Type B pancreatic cell (in vitro differentiated cells): ENCODE data around the gene ZNF672. TPM values are rescaled to one million over a fixed set of nuclear protein-coding genes. Genes with fewer than 3 reads are reported as not detected.
"Not testable (repeated sequence)": the region's sequence is repeated elsewhere in the genome, so short reads cannot be mapped to it uniquely, and the experiment has no call there.

Experiments
- DNase-seq: peaks from one replicate; pipeline ENCODE4 v3.0.0; 2021; ENCODE audit warnings: mixed read lengths; ENCODE audit not compliant: unreplicated experiment; ENCODE audit errors: extremely low spot score
- H3K27ac Mint-ChIP-seq: 2 replicates; pipeline ENCODE4 v1.8.0; 2021; ENCODE audit warnings: mild to moderate bottlenecking, mixed read lengths
- H3K27me3 Mint-ChIP-seq: 2 replicates; pipeline ENCODE4 v1.8.0; 2021; ENCODE audit warnings: mixed read lengths
- H3K36me3 Mint-ChIP-seq: 2 replicates; pipeline ENCODE4 v1.8.0; 2021; ENCODE audit warnings: mixed read lengths
- H3K4me1 Mint-ChIP-seq: one replicate; pipeline ENCODE4 v1.8.0; 2021; ENCODE audit warnings: mixed read lengths; ENCODE audit not compliant: unreplicated experiment
- H3K4me3 Mint-ChIP-seq: 2 replicates; pipeline ENCODE4 v1.8.0; 2021; ENCODE audit warnings: mild to moderate bottlenecking, mixed read lengths
- H3K9me3 Mint-ChIP-seq: 2 replicates; pipeline ENCODE4 v1.8.0; 2021; ENCODE audit warnings: mixed read lengths
- total RNA-seq: library from RNA; stranded (reverse); gene quantifications from 2 replicates; pipeline ENCODE4 v1.2.1, GENCODE V29; 2021; ENCODE audit warnings: low replicate concordance
- TF ChIP-seq, protein P1 (sequence below): fragments of 200-600 bp; sonication (generic); conservative IDR thresholded peaks from 2 replicates; pipeline ENCODE4 v1.5.0; 2021; ENCODE audit warnings: antibody characterized with exemption, mild to moderate bottlenecking

ZNF672 gene
- total RNA-seq, 1 donor from 2014 or later = 33.0 TPM

DNA sequence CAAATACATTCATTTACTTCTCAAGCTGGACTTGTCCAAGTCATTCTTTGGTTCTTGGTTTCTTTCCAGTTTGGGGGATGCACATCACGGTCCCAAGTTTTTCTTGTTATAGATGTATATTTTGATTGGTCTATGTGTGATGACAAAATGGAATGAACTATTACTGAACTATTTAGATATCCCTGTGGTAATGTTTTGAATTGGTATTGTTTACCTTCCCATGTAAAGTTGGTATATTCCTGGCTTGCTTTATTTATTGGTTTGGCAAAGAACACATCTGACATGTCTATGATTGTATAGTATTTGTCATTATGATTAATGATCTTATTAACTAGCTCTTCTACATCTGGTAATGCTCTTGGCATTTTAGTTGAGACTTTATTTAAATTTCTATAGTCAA, 43.2 kb downstream of the ZNF672 start:
- Mint-ChIP-seq H3K9me3 (no peaks in the 10 kb centered on the region), H3K36me3 (no peaks in the 10 kb centered on the region), H3K27me3 (peaks cover 8% of the 10 kb centered on the region), H3K4me1 (peaks cover 14% of the 10 kb centered on the region), H3K27ac (no peak overlapping the region), H3K4me3 (no peak overlapping the region)
- DNase-seq = no peak
- TF ChIP-seq, protein P1, sequence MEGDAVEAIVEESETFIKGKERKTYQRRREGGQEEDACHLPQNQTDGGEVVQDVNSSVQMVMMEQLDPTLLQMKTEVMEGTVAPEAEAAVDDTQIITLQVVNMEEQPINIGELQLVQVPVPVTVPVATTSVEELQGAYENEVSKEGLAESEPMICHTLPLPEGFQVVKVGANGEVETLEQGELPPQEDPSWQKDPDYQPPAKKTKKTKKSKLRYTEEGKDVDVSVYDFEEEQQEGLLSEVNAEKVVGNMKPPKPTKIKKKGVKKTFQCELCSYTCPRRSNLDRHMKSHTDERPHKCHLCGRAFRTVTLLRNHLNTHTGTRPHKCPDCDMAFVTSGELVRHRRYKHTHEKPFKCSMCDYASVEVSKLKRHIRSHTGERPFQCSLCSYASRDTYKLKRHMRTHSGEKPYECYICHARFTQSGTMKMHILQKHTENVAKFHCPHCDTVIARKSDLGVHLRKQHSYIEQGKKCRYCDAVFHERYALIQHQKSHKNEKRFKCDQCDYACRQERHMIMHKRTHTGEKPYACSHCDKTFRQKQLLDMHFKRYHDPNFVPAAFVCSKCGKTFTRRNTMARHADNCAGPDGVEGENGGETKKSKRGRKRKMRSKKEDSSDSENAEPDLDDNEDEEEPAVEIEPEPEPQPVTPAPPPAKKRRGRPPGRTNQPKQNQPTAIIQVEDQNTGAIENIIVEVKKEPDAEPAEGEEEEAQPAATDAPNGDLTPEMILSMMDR = no peak

DNA sequence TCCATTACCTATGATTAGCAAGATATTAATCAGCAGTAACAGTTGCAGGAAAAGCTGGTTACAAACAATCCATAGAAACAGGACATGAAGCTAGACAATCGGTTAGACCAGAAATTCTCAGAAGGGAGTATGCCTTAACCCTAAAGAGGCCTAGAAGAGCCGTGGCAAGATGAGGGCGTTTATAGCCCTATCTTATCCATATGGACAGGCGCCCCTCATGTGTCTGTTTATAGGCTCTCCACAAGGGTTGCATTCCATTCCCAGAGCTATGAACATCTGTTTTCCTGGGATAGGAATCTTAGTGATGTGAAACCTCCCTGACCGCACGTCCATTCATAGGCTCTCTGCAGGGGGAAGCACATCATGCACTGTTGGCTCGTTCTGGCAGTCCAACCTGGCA, 44.4 kb downstream of the ZNF672 start:
- not testable (repeated sequence) for H3K4me3 Mint-ChIP-seq, H3K9me3 Mint-ChIP-seq

DNA sequence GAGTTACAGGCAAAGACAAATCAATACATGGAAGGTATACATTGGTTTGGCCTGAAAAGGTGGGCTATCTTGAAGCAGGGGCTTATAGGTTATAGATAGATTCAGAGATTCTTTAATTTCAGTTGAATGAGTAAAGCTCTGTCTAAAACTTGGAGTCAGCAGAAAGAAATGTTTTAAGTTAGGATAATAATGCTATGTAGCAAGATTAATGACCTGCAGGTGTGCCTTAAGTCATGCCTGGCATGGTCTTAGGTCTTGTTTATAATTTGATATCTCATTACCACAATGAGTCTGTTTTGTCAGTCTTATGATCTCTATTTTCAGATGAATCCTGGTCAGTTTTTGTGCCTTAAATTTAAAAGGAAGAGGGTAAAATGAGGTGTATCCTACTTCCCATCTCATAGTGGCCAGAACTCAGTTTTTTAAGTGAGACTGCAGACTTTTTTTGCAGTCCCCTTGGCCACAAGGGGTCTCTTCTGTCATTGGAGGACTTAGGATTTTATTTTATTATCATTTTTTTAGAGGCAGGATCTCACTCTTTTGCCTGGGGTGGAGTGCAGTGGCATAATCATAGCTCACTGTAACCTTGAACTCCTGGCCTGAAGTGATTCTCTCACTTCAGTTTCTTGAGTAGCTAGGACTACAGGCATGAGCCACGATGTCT, 46.7 kb downstream of the ZNF672 start:
- no peak overlapping the region for H3K4me3 Mint-ChIP-seq
- no peaks in the 10 kb centered on the region for H3K36me3 Mint-ChIP-seq
- TF ChIP-seq, protein P1 = peak; percentile 35
- H3K27me3 Mint-ChIP-seq = peaks cover 8% of the 10 kb centered on the region
- H3K9me3 Mint-ChIP-seq = no peaks in the 10 kb centered on the region
- no peak overlapping the region for H3K27ac Mint-ChIP-seq
- DNase-seq = no peak
- peaks cover 18% of the 10 kb centered on the region for H3K4me1 Mint-ChIP-seq

More for the DNA sequence above, 44.4 kb downstream of the ZNF672 start:
- H3K36me3 Mint-ChIP-seq, H3K27ac Mint-ChIP-seq, DNase-seq, H3K27me3 Mint-ChIP-seq: not testable (repeated sequence)
- peaks cover 18% of the 10 kb centered on the region for H3K4me1 Mint-ChIP-seq

DNA sequence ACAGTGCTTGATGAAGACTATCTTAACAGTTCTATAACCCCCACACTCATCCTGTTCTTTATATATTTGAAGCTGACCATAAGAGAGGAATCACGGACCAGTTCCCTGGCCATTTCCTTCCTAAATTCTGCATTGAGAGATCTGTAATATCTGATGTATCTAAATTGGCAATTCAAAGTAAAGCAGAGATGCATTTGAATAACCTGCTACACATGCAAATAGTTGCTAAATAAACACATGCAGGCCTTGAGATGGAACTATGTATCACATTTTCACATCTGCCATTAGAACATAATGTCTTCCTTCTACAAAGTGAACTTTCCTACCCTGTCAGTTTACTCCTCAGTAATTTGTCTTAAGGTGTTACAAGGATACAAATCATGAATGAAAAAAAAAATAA, 47.6 kb downstream of the ZNF672 start:
- TF ChIP-seq, protein P1 = no peak
- Mint-ChIP-seq H3K9me3 (no peaks in the 10 kb centered on the region), H3K27me3 (peaks cover 4% of the 10 kb centered on the region), H3K36me3 (no peaks in the 10 kb centered on the region), H3K4me3 (no peak overlapping the region), H3K4me1 (peaks cover 18% of the 10 kb centered on the region), H3K27ac (no peak overlapping the region)
- no peak for DNase-seq

DNA sequence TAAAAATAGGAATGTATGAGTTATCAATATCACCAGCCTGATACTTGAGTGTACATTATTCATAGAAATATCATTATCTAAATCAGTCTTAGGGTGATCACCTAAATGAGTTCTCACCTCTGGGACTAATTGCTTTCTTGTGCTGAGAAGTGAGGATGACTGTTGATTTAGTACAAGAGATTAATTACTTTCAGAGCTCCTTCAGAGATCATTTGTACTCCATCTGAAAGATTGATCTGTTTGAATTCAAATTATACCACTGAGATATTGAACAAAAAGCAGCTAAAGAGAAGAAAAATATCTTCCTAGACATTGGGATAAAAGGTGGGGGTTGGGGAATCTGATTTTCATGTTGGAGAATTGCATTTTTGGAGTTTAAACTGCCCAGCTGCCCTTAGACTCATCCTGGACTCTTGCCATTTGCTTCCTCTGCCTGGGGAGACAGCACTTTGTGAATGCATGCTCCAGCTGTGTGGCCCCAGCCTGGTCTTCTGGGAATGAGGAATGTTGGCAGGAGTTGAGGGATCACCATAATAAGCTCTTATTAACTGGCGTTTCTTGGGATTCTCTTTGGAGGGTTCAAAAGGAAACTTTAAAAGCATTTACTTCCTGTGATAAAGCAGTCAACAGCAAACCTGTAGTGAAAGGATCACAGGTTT, 48.3 kb downstream of the ZNF672 start:
- no peak overlapping the region for H3K4me3 Mint-ChIP-seq
- no peaks in the 10 kb centered on the region for H3K36me3 Mint-ChIP-seq
- no peaks in the 10 kb centered on the region for H3K9me3 Mint-ChIP-seq
- no peak overlapping the region for H3K27ac Mint-ChIP-seq
- DNase-seq = no peak
- peaks cover 2% of the 10 kb centered on the region for H3K27me3 Mint-ChIP-seq
- peaks cover 18% of the 10 kb centered on the region for H3K4me1 Mint-ChIP-seq
- TF ChIP-seq, protein P1 = no peak

DNA sequence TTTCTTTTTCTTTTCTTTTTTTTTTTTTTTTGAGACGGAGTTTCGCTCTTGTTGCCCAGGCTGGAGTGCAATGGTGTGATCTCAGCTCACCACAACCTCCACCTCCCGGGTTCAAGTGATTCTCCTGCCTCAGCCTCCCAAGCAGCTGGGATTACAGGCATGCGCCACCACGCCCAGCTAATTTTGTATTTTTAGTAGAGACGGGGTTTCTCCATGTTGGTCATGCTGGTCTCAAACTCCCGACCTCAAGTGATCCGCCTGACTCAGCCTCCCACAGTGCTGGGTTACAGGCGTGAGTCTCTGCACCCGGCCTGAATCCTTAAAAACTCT, 51.9 kb downstream of the ZNF672 start:
- not testable (repeated sequence) for H3K27me3 Mint-ChIP-seq, H3K4me3 Mint-ChIP-seq, H3K36me3 Mint-ChIP-seq, H3K27ac Mint-ChIP-seq, H3K9me3 Mint-ChIP-seq, DNase-seq
- H3K4me1 Mint-ChIP-seq = peaks cover 13% of the 10 kb centered on the region
